H7 (cell line): ENCODE measurements around the gene NLRC3. TPM values are rescaled to one million over a fixed set of nuclear protein-coding genes. Genes with fewer than 3 reads are reported as not detected.

Experiments used
- total RNA-seq: library from RNA; depleted of rRNA; stranded (reverse); fragments of >200 nt; shearing (Covaris generic); gene quantifications from 2 replicates; pipeline ENCODE4 v1.2.3, GENCODE V29; 2014; rRNA removed

Gene NLRC3
- total RNA-seq, 1 experiment from 2014 or later = 0.03 TPM

Other genes starting within 250 kb of the NLRC3 start
- not detected in 2 replicates for gene OR2C1, start 221.5 kb downstream of the NLRC3 start, total RNA-seq
- gene ZSCAN32, start 176.4 kb downstream of the NLRC3 start, total RNA-seq = 19.5 and 19.9 TPM in 2 replicates
- 11.6 and 12.4 TPM in 2 replicates for gene ZNF174, start 176.2 kb downstream of the NLRC3 start, total RNA-seq
- gene ZNF597, start 133.9 kb downstream of the NLRC3 start, total RNA-seq = 1.5 and 1.9 TPM in 2 replicates
- 11.0 and 12.6 TPM in 2 replicates for gene NAA60, start 133.7 kb downstream of the NLRC3 start, total RNA-seq
- not detected in 2 replicates for gene C16orf90, start 81.9 kb downstream of the NLRC3 start, total RNA-seq
- 8.5 and 11.9 TPM in 2 replicates for gene CLUAP1, start 76.4 kb downstream of the NLRC3 start, total RNA-seq
- gene SLX4, start 34.2 kb upstream of the NLRC3 start, total RNA-seq = 8.4 and 11.3 TPM in 2 replicates
- 13.8 and 23.7 TPM in 2 replicates for gene DNASE1, start 77.3 kb upstream of the NLRC3 start, total RNA-seq
- 219 and 221 TPM in 2 replicates for gene TRAP1, start 140.1 kb upstream of the NLRC3 start, total RNA-seq